NCI-H2196 (cell line): ENCODE results near the gene SRD5A2.
"Not testable (repeated sequence)": the region's sequence is repeated elsewhere in the genome, so short reads cannot be mapped to it uniquely, and the experiment has no call there.

Experiments used
- DNase-seq: peaks from one replicate; lab custom pipeline; 2025; ENCODE audit not compliant: unreplicated experiment; lab: John Stamatoyannopoulos, UW

Gene SRD5A2

GRCh38 chr2:31534636-31535035 lies 46.1 kb downstream of the SRD5A2 start:
- DNase-seq: no peak

- DNase-seq: no peak
Observed at GRCh38 chr2:31533036-31533435, 47.7 kb downstream of the SRD5A2 start.

- DNase-seq: no peak
Observed at GRCh38 chr2:31531101-31531500, 49.6 kb downstream of the SRD5A2 start.

- no peak for DNase-seq
Observed at GRCh38 chr2:31529256-31529655, 51.5 kb downstream of the SRD5A2 start.

- no peak for DNase-seq
Observed at GRCh38 chr2:31528823-31529222, 51.9 kb downstream of the SRD5A2 start.

GRCh38 chr2:31526946-31527732 lies 53.6 kb downstream of the SRD5A2 start:
- DNase-seq: no peak

- no peak for DNase-seq
Observed at GRCh38 chr2:31525876-31526275, 54.9 kb downstream of the SRD5A2 start.

GRCh38 chr2:31524592-31524991 lies 56.1 kb downstream of the SRD5A2 start:
- no peak for DNase-seq

GRCh38 chr2:31523871-31524492 lies 56.8 kb downstream of the SRD5A2 start:
- DNase-seq: peak; percentile 65

- no peak for DNase-seq
Observed at GRCh38 chr2:31522786-31523185, 58.0 kb downstream of the SRD5A2 start.

- no peak for DNase-seq
Observed at GRCh38 chr2:31517442-31518203, 63.1 kb downstream of the SRD5A2 start.

- no peak for DNase-seq
Observed at GRCh38 chr2:31515586-31515985, 65.2 kb downstream of the SRD5A2 start.

- DNase-seq: no peak
Observed at GRCh38 chr2:31513553-31513952, 67.2 kb downstream of the SRD5A2 start.

GRCh38 chr2:31511376-31511775 lies 69.4 kb downstream of the SRD5A2 start:
- DNase-seq: no peak

GRCh38 chr2:31505111-31505510 lies 75.6 kb downstream of the SRD5A2 start:
- no peak for DNase-seq

GRCh38 chr2:31504311-31504710 lies 76.4 kb downstream of the SRD5A2 start:
- no peak for DNase-seq

GRCh38 chr2:31496451-31496874 lies 84.3 kb downstream of the SRD5A2 start:
- DNase-seq: not testable (repeated sequence)

- peak; percentile 3 for DNase-seq
Observed at GRCh38 chr2:31489339-31489738, 91.4 kb downstream of the SRD5A2 start.

GRCh38 chr2:31483246-31483645 lies 97.5 kb downstream of the SRD5A2 start:
- no peak for DNase-seq

- no peak for DNase-seq
Observed at GRCh38 chr2:31476511-31477180, 104.1 kb downstream of the SRD5A2 start.

- no peak for DNase-seq
Observed at GRCh38 chr2:31475692-31476091, 105.0 kb downstream of the SRD5A2 start.
